ENCODE results near the gene GPR183.

- TF ChIP-seq, protein P1, sequence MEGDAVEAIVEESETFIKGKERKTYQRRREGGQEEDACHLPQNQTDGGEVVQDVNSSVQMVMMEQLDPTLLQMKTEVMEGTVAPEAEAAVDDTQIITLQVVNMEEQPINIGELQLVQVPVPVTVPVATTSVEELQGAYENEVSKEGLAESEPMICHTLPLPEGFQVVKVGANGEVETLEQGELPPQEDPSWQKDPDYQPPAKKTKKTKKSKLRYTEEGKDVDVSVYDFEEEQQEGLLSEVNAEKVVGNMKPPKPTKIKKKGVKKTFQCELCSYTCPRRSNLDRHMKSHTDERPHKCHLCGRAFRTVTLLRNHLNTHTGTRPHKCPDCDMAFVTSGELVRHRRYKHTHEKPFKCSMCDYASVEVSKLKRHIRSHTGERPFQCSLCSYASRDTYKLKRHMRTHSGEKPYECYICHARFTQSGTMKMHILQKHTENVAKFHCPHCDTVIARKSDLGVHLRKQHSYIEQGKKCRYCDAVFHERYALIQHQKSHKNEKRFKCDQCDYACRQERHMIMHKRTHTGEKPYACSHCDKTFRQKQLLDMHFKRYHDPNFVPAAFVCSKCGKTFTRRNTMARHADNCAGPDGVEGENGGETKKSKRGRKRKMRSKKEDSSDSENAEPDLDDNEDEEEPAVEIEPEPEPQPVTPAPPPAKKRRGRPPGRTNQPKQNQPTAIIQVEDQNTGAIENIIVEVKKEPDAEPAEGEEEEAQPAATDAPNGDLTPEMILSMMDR (IDR thresholded peaks at IDR 0.05; ENCODE audit: control extremely low read depth in 1 of 3, insufficient read depth in 1 of 3, low read depth in 1 of 3, low read length in 3 of 3) = no peak
- TF ChIP-seq SP2 (IDR thresholded peaks at IDR 0.05; ENCODE audit: low read length) (no peak), POLR2AphosphoS5 (IDR thresholded peaks at IDR 0.05; ENCODE audit: low read depth, low read length) (no peak), EZH2 (IDR thresholded peaks at IDR 0.05; ENCODE audit: low read depth, low read length, severe bottlenecking) (no peak), CHD1 (IDR thresholded peaks at IDR 0.05; ENCODE audit: low read depth, low read length) (no peak), NRF1 (IDR thresholded peaks at IDR 0.05; ENCODE audit: low read depth, low read length) (no peak), POLR2A (IDR thresholded peaks at IDR 0.05; ENCODE audit: control extremely low read depth in 1 of 2, low read depth in 2 of 2, low read length in 2 of 2) (no peak), RFX5 (IDR thresholded peaks at IDR 0.05; ENCODE audit: borderline replicate concordance, low read depth, low read length) (no peak), SP4 (IDR thresholded peaks at IDR 0.05; ENCODE audit: low read length) (no peak), CREB1 (IDR thresholded peaks at IDR 0.05) (no peak), FOSL1 (IDR thresholded peaks at IDR 0.05; ENCODE audit: insufficient read depth, low read depth, low read length) (no peak), EGR1 (IDR thresholded peaks at IDR 0.05; ENCODE audit: borderline replicate concordance, low read depth, low read length) (no peak), CHD2 (IDR thresholded peaks at IDR 0.05; ENCODE audit: low read length) (no peak)
- TF ChIP-seq, protein P2, sequence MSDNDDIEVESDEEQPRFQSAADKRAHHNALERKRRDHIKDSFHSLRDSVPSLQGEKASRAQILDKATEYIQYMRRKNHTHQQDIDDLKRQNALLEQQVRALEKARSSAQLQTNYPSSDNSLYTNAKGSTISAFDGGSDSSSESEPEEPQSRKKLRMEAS (IDR thresholded peaks at IDR 0.05) = no peak
Measured at GRCh38 chr13:99296398-99296797, 10.8 kb downstream of the GPR183 start.
